Breast epithelium (tissue), 3 donors: ENCODE measurements around the gene ZBTB49.

Source experiments
- POLR2A ChIP-seq: fragments of 450-650 bp; IDR thresholded peaks from one replicate; pipeline ENCODE4 v1.6.1; 2016; ENCODE audit warnings: antibody characterized with exemption, mild to moderate bottlenecking, moderate library complexity
- TF ChIP-seq, protein P1 (sequence below), 3 donors: fragments of 450-650 bp; IDR thresholded peaks; one replicate each; pipeline ENCODE4 v1.5.1; 2016 to 2017; ENCODE audit warnings: antibody characterized with exemption in 3 of 3, mild to moderate bottlenecking in 3 of 3, moderate library complexity in 3 of 3

- TF ChIP-seq, protein P1, sequence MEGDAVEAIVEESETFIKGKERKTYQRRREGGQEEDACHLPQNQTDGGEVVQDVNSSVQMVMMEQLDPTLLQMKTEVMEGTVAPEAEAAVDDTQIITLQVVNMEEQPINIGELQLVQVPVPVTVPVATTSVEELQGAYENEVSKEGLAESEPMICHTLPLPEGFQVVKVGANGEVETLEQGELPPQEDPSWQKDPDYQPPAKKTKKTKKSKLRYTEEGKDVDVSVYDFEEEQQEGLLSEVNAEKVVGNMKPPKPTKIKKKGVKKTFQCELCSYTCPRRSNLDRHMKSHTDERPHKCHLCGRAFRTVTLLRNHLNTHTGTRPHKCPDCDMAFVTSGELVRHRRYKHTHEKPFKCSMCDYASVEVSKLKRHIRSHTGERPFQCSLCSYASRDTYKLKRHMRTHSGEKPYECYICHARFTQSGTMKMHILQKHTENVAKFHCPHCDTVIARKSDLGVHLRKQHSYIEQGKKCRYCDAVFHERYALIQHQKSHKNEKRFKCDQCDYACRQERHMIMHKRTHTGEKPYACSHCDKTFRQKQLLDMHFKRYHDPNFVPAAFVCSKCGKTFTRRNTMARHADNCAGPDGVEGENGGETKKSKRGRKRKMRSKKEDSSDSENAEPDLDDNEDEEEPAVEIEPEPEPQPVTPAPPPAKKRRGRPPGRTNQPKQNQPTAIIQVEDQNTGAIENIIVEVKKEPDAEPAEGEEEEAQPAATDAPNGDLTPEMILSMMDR (IDR thresholded peaks at IDR 0.05), result no peak
- TF ChIP-seq POLR2A, result no peak
Measured at GRCh38 chr4:4281787-4282186, 8.3 kb upstream of the ZBTB49 start.
